GM12878 (cell line): ENCODE measurements around the gene ADCY9. TPM values are rescaled to one million over a fixed set of nuclear protein-coding genes. Genes with fewer than 3 reads are reported as not detected.

ENCODE experiments used
- ATAC-seq: fragments of 200-7000 bp; cut with Tn5 transposase; 3 replicates; pipeline ENCODE4 v1.9.1; 2020; ENCODE audit warnings: mild to moderate bottlenecking, moderate library complexity
- BruUV-seq: library from RNA; stranded (reverse); fragments of 400-500 nt; replicated peaks from 2 replicates; lab custom pipeline; 2021; lab: Mats Ljungman, UMichigan
- CTCF ChIA-PET: fragments of 300-600 bp; sonication (Branson Sonifier 250); formaldehyde crosslinking; extraction: SDS; loops from one replicate; lab custom pipeline; 2021; ENCODE audit warnings: inconsistent platforms; lab: Yijun Ruan, JAX
- POLR2A ChIA-PET: fragments of 350-600 bp; formaldehyde crosslinking; extraction: SDS; loops from one replicate; lab custom pipeline; 2021; ENCODE audit warnings: inconsistent platforms; lab: Charles Lee
- RAD21 ChIA-PET: fragments of 300-600 bp; sonication (Branson Sonifier 250); formaldehyde crosslinking; loops from one replicate; lab custom pipeline; 2023; ENCODE audit warnings: antibody characterized with exemption; ENCODE audit not compliant: unreplicated experiment; lab: Charles Lee
- SMC1A ChIA-PET: fragments of 300-600 bp; sonication (Branson Sonifier 250); formaldehyde crosslinking; loops from one replicate; lab custom pipeline; 2023; ENCODE audit not compliant: unreplicated experiment, uncharacterized antibody; lab: Charles Lee
- DNase-seq: peaks from one replicate; pipeline ENCODE4 v3.0.0-alpha.2; 2011; ENCODE audit warnings: low read depth, low spot score
- FAIRE-seq: peaks from 3 replicates; lab custom pipeline; 2011; peaks lifted over from hg19 to GRCh38; lab: Jason Lieb, UNC
- H2AFZ ChIP-seq: 2 replicates; pipeline ENCODE4 v1.6.0; 2011; ENCODE audit warnings: low read depth, low read length, control low read depth; ENCODE audit not compliant: control insufficient read depth
- H3K27ac ChIP-seq: 2 replicates; pipeline ENCODE4 v1.5.1; 2011; ENCODE audit warnings: control low read depth; ENCODE audit not compliant: control insufficient read depth, insufficient read depth
- H3K27me3 ChIP-seq, 2 experiments: replicated peaks in 1 of 2; 2 replicates each; pipeline versions ENCODE4 v1.6.0 to v1.6.1; 2011; ENCODE audit warnings: low read length in 1 of 2; ENCODE audit not compliant: control insufficient read depth in 2 of 2, insufficient read depth in 2 of 2
- H3K36me3 ChIP-seq, 2 experiments: 2 replicates each; pipeline ENCODE4 v1.5.1; 2011; ENCODE audit warnings: low read length in 1 of 2; ENCODE audit not compliant: control insufficient read depth in 2 of 2, insufficient read depth in 2 of 2
- H3K4me1 ChIP-seq: 2 replicates; pipeline ENCODE4 v1.6.1; 2011; ENCODE audit warnings: mild to moderate bottlenecking, low read length, moderate library complexity, mixed read lengths; ENCODE audit not compliant: control insufficient read depth, insufficient read depth
- H3K4me2 ChIP-seq: 2 replicates; pipeline ENCODE4 v1.6.0; 2011; ENCODE audit warnings: control low read depth; ENCODE audit not compliant: control insufficient read depth, insufficient read depth
- H3K4me3 ChIP-seq: fragments of 200-600 bp; sonication (generic); 2 replicates; pipeline ENCODE4 v1.5.1; 2016
- H3K79me2 ChIP-seq: 2 replicates; pipeline ENCODE4 v1.6.0; 2011; ENCODE audit warnings: low read length; ENCODE audit not compliant: control insufficient read depth, insufficient read depth
- H3K9ac ChIP-seq: 2 replicates; pipeline ENCODE4 v1.8.0; 2011; ENCODE audit warnings: low read length, control low read depth, mixed read lengths; ENCODE audit not compliant: control insufficient read depth, insufficient read depth
- H3K9me3 ChIP-seq: replicated peaks from 3 replicates; pipeline ENCODE4 v1.5.1; 2011; ENCODE audit warnings: mild to moderate bottlenecking, low read length; ENCODE audit not compliant: control insufficient read depth, insufficient read depth
- H4K20me1 ChIP-seq: 2 replicates; pipeline ENCODE4 v1.6.0; 2011; ENCODE audit not compliant: control insufficient read depth, insufficient read depth
- BHLHE40 ChIP-seq, 2 experiments: fragments of 450-650 bp in 1 of 2; IDR thresholded peaks; 2 replicates each; pipeline ENCODE4 v1.6.1; 2011 to 2017; ENCODE audit warnings: low read depth in 2 of 2, borderline replicate concordance in 1 of 2, improper control_type of control experiment in 1 of 2, low read length in 1 of 2, mild to moderate bottlenecking in 1 of 2
- E2F4 ChIP-seq: IDR thresholded peaks from 2 replicates; pipeline ENCODE4 v1.6.1; 2012; ENCODE audit warnings: low read depth, low read length, improper control_type of control experiment
- HDGF ChIP-seq: fragments of 450-650 bp; IDR thresholded peaks from 2 replicates; pipeline ENCODE4 v1.6.1; 2016; ENCODE audit warnings: antibody characterized with exemption
- IKZF2 ChIP-seq, 2 experiments: fragments of 450-650 bp; IDR thresholded peaks; 2 replicates each; pipeline ENCODE4 v1.6.1; 2017; ENCODE audit warnings: mild to moderate bottlenecking in 2 of 2, moderate library complexity in 2 of 2
- IRF3 ChIP-seq: fragments of 450-650 bp; IDR thresholded peaks from 2 replicates; pipeline ENCODE4 v1.6.1; 2014; ENCODE audit warnings: mild to moderate bottlenecking
- MEF2A ChIP-seq: IDR thresholded peaks from 2 replicates; pipeline ENCODE4 v1.6.1; 2011; ENCODE audit warnings: low read depth, mild to moderate bottlenecking, low read length, moderate library complexity; ENCODE audit not compliant: insufficient read depth
- PAX8 ChIP-seq: fragments of 450-650 bp; IDR thresholded peaks from 2 replicates; pipeline ENCODE4 v1.6.1; 2017; ENCODE audit warnings: mild to moderate bottlenecking, moderate library complexity
- PML ChIP-seq: IDR thresholded peaks from 2 replicates; pipeline ENCODE4 v1.6.1; 2012; ENCODE audit warnings: low read length, inconsistent platforms
- TARDBP ChIP-seq: IDR thresholded peaks from 2 replicates; pipeline ENCODE4 v1.6.1; 2016; ENCODE audit warnings: borderline replicate concordance
- ZBTB4 ChIP-seq: fragments of 450-650 bp; formaldehyde crosslinking; IDR thresholded peaks from 2 replicates; pipeline ENCODE4 v1.4.0; 2022; ENCODE audit warnings: mild to moderate bottlenecking, moderate library complexity
- ZNF687 ChIP-seq: fragments of 450-650 bp; IDR thresholded peaks from 2 replicates; pipeline ENCODE4 v1.6.1; 2017; ENCODE audit warnings: mild to moderate bottlenecking, moderate library complexity
- WGBS: methylation state at CpG from one replicate; pipeline ENCODE4 v1.1.6; 2016; ENCODE audit warnings: low lambda C conversion rate; ENCODE audit not compliant: insufficient replicate concordance, insufficient coverage; ENCODE audit errors: missing lambda C conversion rate; 5-methylcytosine and 5-hydroxymethylcytosine counted together
- in situ Hi-C: fragments of 300-500 bp; cut with MboI; formaldehyde crosslinking; loops from 9 replicates; pipeline ENCODE4 v1.14.3; 2018; ENCODE audit warnings: mixed read lengths
- intact Hi-C: fragments of 100-400 bp; cut with micrococcal nuclease; formaldehyde crosslinking; loops from one replicate; pipeline ENCODE4 v1.14.2; 2022; ENCODE audit not compliant: unreplicated experiment
- polyA plus RNA-seq, 11 experiments: library from polyadenylated mRNA; depleted of rRNA in 4 of 11; unstranded in 6 of 11; stranded (reverse) in 5 of 11; fragments of >200 nt; fragmentation: Nextera tagmentation in 4 of 11; fragmentation: Illumina TruSeq in 1 of 11; extraction: Ambion mirVana in 4 of 11; extraction: Trizol in 1 of 11; gene quantifications; 1 replicate in 1 of 11; 2 replicates in 10 of 11; pipeline versions ENCODE4 v1.2.1 to v1.2.3, GENCODE V29; 2011 to 2016; ENCODE audit warnings: inconsistent platforms in 2 of 11, missing spikeins in 2 of 11, low read depth in 1 of 11
- total RNA-seq, 4 experiments: library from RNA; depleted of rRNA in 3 of 4; stranded (reverse); fragments of >200 nt in 3 of 4; fragmentation: Illumina TruSeq in 1 of 4; extraction: Trizol in 1 of 4; gene quantifications; 2 replicates each; pipeline versions ENCODE4 v1.2.1 to v1.2.3, GENCODE V29; 2013 to 2021

Gene ADCY9
- total and polyA plus RNA-seq, 10 of the 15 experiments (the other 5 are each of a cell fraction or from before 2014, with no cell fraction given), result 0.09 to 0.41 (median 0.15) TPM; not detected in 3

- TF ChIP-seq IRF3, result no peak
These were observed 116.5 kb downstream of the ADCY9 start (continued) for GRCh38 chr16:3999479-4000325.

GRCh38 chr16:3998793-3999478, 117.3 kb downstream of the ADCY9 start:
- POLR2A ChIA-PET, result no interaction called here
- TF ChIP-seq E2F4, result no peak
- no peak for TF ChIP-seq ZNF687
- TF ChIP-seq TARDBP, result no peak
- TF ChIP-seq MEF2A, result no peak
- no peak for TF ChIP-seq PML
- TF ChIP-seq HDGF, result no peak
- TF ChIP-seq IKZF2 (IDR thresholded peaks at IDR 0.05), result no peak
- no peak for TF ChIP-seq PAX8
- no peak for TF ChIP-seq ZBTB4 (CRISPR knock-in tag)
- TF ChIP-seq BHLHE40 (IDR thresholded peaks at IDR 0.05; ENCODE audit: borderline replicate concordance in 1 of 2, low read depth in 2 of 2, low read length in 1 of 2), result no peak

More at GRCh38 chr16:3998793-3999478, 117.3 kb downstream of the ADCY9 start:
- ChIA-PET RAD21 (no interaction called here), SMC1A (no interaction called here), CTCF (interaction anchor here (0.6 kb wide), 1 partner anchor 239 kb away, joined by 3 read pairs; no protein-coding TSS in a partner anchor)
- intact Hi-C loops (no loop called here), in situ Hi-C loops (no loop called here)
- Histone ChIP-seq H3K79me2 (no peaks in the 10 kb centered on the region), H3K27ac (no peak overlapping the region), H4K20me1 (no peaks in the 10 kb centered on the region), H2AFZ (no peak overlapping the region), H3K36me3 (no peaks in the 10 kb centered on the region), H3K27me3 (no peaks in the 10 kb centered on the region), H3K9me3 (no peaks in the 10 kb centered on the region), H3K4me2 (no peak overlapping the region), H3K4me3 (no peak overlapping the region), H3K9ac (no peak overlapping the region), H3K4me1 (no peaks in the 10 kb centered on the region)
- FAIRE-seq (no peak), ATAC-seq (no peak), DNase-seq (no peak)
- no TSS peak for BruUV-seq
- 43% methylated on average over 13 of the region's 13 CpGs for WGBS
